Epithelial cell of esophagus (primary cell): ENCODE data around the gene SOX10.
"Not testable (repeated sequence)": the region's sequence is repeated elsewhere in the genome, so short reads cannot be mapped to it uniquely, and the experiment has no call there.

ENCODE experiments used
- DNase-seq: peaks from one replicate; pipeline ENCODE4 v3.0.0; 2010; ENCODE audit warnings: low read depth
- H3K4me3 ChIP-seq: 2 replicates; pipeline ENCODE4 v1.5.1; 2011; ENCODE audit warnings: mild to moderate bottlenecking, low read length, control low read depth
- CTCF ChIP-seq: IDR thresholded peaks from 2 replicates; pipeline ENCODE4 v1.5.1; 2011; ENCODE audit warnings: low read depth, mild to moderate bottlenecking, low read length, control low read depth, inconsistent platforms; ENCODE audit not compliant: insufficient read depth; ENCODE audit errors: missing control alignments

SOX10 gene

GRCh38 chr22:37954686-37955085 lies 29.7 kb downstream of the SOX10 start:
- DNase-seq: no peak
- peak overlapping the region; percentile 98 for H3K4me3 ChIP-seq
- no peak for TF ChIP-seq CTCF

- no peak for TF ChIP-seq CTCF
- H3K4me3 ChIP-seq: peak within 1 kb of the TSS; percentile 98
- peak; percentile 94 for DNase-seq
These were observed 30.7 kb downstream of the SOX10 start, which contains the start of the genes C22orf23 and POLR2F for GRCh38 chr22:37953437-37954179. C22orf23 (minus strand) TSS chr22:37953601; CDS start chr22:37953149, 452 bp downstream. POLR2F (plus strand) TSS chr22:37953699; CDS start chr22:37953788, 89 bp downstream.

- no peak for TF ChIP-seq CTCF
- peak overlapping the region; percentile 98 for H3K4me3 ChIP-seq
- DNase-seq: peak; percentile 50
These were observed 31.3 kb downstream of the SOX10 start for GRCh38 chr22:37953062-37953436.

GRCh38 chr22:37952629-37953028 lies 31.7 kb downstream of the SOX10 start:
- peak overlapping the region; percentile 98 for H3K4me3 ChIP-seq
- DNase-seq: not testable (repeated sequence)

- TF ChIP-seq CTCF: peak; percentile 11
- peak; percentile 47 for DNase-seq
- no peak overlapping the region for H3K4me3 ChIP-seq
These were observed 33.0 kb downstream of the SOX10 start for GRCh38 chr22:37951305-37951704.

GRCh38 chr22:37947142-37947795 lies 37.1 kb downstream of the SOX10 start:
- not testable (repeated sequence) for H3K4me3 ChIP-seq

GRCh38 chr22:37944423-37944822 lies 39.9 kb downstream of the SOX10 start:
- not testable (repeated sequence) for DNase-seq, H3K4me3 ChIP-seq

More at GRCh38 chr22:37947142-37947795, 37.1 kb downstream of the SOX10 start:
- not testable (repeated sequence) for DNase-seq

- H3K4me3 ChIP-seq: no peak overlapping the region
- no peak for TF ChIP-seq CTCF
- DNase-seq: no peak
These were observed 40.5 kb downstream of the SOX10 start for GRCh38 chr22:37943825-37944198.
